ENCODE results near the gene MEX3C.

Gene MEX3C

DNA sequence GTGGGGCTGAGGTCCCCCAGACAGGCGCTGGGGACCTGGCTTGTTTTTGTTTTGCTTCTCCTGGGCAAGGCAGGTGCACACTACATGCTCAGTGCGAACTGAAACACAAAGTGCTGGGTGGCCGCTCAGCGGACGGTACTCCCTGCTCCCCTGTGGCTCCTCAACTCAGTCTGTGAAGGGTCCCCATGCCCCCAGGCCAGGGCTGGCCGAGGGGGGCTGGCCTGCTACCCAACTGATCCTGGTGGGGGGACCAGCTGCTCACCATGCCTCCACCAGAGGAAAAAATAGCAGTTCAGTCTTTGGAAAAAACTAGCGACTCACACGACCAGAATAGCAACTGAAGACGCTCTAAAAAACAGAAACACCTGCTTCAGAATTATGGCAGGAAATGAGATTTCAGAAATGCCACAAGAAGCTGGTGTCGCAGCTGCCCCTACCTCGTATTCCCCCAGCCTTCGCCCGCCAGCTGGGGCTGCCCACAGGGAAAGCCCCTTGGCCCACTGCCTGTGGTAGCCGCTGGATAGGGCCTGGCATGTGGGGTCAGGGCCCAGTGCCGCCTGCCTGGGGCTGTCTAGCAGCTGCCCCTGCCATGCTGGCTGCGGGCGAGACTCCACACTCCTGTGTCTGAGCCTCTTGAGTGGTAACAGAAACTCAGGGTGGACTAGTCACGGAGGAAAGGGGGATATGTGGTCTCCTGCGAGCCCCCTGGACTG lies 43.7 kb downstream of the MEX3C start:
- FAIRE-seq: no peak

DNA sequence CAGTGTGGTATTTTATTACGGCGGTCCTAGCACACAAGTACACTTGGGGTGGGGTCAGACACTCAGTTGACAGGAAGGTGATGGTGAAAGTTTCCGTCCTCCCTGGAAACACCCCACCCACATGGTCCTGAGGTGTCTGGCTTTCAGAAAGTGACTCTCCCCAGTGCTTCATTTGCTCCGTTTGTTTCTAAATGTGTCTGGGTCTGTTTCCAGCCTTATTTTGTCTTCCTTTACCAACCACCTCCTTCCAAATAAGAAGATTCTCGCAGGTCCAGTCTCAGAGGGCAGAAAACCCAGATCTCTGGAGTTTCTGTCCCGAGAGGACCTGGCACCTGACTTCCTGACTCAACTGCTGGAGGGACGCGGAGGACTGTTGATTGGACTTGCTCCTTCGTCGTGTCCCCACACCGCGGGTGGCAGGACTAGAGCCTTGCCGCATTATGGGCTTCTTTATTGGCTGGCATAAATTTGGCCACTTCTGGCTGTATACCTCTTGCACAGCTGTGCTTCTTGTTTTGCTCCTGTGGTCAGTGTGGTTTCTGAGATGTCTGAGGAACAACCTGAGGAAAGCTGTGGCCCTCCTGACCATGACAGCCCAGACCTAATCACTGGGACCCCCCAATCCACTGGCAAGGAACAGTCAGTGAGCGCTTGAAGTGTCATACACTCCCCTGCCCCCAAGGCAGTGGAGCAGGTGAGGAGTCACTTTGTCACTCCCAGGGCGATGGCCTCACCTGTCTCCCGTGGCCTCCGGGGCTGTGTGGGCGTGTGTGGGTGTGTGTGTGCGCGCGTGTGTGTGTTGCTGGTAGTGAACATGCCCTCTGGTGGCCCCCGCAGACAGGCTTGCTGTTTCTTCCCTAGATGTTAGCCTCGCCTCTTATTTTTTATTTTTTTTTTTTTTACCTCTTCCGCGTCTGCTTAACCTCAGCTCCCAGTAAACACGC lies 45.6 kb downstream of the MEX3C start:
- FAIRE-seq: no peak

DNA sequence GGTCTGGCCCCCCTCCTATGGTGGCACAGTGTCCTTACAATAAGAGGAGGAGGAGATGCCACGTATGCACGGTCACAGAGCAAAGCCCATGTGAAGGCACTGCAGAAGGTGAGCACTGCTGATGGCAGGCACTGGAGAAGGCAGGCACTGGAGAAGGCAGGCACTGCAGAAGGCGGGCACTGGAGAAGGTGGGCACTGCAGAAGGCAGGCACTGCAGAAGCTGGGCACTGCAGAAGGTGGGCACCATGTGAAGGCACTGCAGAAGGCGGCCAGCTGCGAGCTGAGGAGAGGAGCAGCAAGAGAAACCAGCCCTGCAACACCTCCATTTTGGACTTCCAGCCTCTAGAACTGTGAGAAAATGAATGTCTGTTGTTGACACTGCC lies 46.3 kb downstream of the MEX3C start:
- no peak for FAIRE-seq

- FAIRE-seq: no peak
These were observed 47.3 kb downstream of the MEX3C start for GRCh38 chr18:51150113-51150700.

DNA sequence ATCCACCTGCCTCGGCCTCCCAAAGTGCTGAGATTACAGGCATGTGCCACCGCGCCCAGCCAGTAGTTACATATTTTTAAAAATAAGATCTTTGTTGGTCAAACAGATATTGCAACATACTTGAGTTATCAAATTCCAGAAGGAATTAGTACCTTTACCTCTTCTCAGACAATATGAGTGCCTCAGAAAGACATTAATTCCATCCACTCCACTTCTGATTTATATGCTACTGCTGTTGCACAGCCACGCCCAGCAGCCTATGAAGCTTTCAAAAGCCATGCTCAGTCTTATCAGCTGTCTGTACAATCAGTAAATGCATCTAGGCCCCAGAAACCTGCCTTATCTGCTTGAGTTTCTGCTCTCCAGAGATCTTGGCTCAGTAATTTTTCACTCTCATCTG lies 47.8 kb downstream of the MEX3C start:
- no peak for FAIRE-seq

DNA sequence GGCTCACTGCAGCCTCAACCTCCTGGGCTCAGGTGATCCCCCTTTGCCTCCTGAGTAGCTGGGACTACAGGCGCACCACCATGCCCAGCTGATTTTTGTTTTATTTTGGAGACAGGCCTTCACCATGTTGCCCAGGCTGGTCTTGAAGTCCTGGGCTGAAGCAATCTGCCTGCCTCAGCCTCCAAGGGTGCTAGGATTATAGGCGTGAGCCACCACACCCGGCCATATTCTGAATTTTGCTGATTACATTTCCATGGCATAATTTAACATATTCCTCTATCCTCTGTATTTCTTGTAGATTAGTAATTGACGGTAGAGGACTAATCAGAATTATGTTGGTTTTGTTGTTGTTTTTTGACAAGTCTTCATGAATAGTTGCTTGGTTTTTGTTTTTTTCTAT lies 50.6 kb downstream of the MEX3C start:
- FAIRE-seq: no peak

GRCh38 chr18:51138936-51139335 lies 58.5 kb downstream of the MEX3C start:
- no peak for FAIRE-seq

GRCh38 chr18:51137891-51138290 lies 59.6 kb downstream of the MEX3C start:
- FAIRE-seq: no peak

DNA sequence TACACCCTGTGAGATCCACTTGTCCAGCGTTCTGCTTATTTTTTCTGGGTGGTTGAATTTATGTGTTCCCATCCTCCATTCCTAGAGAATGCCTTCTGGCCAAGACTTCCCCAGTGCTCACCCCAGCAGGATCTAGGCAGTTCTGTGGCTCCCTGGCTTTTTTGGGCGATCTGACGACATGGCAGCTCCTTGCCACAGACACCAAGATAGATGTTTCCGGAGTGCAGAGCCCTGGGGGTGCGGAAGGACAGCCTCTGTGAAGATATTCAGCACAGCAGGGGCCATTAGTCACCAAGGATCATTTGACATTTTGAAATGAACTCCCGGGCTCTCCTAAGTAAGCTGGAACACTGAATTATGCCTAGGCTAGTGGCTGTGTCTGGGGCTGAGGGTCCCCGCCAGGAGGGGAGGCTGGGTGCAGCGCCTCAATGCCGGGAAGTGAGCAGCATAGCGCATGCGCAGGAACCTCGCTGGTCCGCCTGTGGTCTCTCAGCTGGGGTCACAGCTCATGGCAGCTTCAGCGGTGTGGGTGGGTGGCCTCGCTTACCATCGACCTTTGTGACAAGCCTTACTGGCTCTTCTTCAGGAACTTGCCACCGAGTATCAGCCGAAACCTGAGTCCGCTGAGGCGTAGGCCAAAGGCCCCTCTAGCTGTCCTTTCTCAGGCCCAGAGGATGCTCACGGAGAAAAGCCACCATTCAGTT lies 60.3 kb downstream of the MEX3C start:
- no peak for FAIRE-seq

DNA sequence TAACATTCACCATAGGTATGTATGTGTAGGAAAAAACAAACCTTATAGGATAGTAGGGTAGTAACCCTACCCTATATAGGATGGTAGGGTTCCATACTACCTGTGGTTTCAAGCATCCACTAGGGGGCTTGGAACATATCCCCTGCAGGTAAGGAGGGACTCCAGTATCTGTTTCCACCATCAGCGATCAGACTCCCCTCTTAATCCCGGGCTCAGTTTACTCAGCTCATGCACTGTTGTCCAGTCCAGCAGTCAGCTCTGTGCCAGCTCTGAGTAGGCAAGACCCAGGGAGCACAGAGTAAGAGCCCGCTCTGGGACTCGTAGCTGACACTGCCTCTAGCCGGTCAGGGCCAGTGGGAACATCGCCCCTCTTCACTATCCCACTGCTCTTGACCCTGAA lies 61.7 kb downstream of the MEX3C start:
- FAIRE-seq: no peak

DNA sequence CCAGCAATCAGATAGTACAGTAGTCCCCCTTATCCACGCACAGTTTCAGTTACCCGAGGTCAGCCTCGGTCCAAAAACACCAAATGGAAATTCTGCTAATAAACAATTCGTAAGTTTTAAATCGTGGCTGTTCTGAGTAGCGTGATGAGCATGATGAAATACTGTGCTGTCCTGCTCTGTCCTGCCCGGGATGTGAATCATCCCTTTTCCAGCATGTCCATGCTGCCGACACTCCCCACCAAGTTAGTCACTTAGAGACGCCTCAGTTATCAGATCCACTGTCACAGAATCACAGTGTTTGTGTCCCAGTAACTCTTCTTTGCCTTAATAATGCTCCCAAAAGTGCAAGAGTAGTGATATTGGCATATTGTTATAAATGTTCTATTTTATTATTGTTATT lies 62.1 kb downstream of the MEX3C start:
- FAIRE-seq: no peak

DNA sequence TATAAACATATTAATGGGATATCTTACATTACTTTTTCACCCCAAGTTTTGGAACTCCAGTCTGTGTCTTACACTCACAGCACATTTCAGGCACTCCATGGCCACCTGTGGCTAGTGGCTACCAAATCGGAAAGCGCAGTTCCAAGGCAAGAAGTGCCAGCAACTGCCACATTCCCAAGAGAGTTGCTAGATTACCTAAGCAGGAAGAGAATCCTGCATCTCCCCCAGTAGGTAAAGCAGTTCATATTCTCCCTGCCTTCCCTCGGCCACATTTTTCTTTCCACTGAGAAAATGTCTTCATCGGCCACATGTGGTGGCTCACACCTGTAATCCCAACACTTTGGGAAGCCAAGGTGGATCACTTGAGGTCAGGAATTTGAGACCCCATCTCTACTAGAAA lies 62.8 kb downstream of the MEX3C start:
- no peak for FAIRE-seq

GRCh38 chr18:51133580-51134160 lies 63.8 kb downstream of the MEX3C start:
- FAIRE-seq: no peak

DNA sequence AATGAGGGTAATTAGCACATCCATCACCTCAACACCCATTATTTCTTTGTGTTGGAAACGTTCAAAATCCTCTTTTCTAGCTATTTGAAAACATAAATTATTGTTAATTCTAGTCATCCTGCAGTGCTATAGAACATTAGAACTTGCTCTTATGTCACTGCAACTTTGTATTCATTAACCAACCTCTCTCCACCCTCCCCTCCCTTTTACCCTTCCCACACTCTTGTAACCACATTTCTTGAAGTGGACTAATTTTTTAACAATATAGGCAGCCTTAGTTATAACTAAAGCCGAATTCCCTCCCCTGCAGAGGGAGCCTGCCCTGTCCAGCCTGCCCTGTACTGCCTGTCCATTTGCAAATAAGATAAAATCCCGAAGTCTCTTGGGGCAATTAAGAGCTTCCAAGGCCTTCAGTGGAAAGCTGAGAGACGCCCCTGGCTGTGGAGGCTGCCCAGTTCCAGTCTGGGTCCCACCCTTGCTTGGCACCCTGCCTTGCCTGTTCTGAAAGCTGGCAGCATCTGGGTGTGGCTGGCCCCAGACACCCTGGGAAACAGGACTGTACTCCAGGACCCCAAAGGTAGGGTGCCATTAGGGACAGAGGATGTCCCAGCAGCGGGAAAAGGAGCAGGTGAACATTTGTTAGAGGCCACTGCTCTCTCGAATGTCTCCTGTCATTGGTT lies 65.1 kb downstream of the MEX3C start:
- FAIRE-seq: no peak

GRCh38 chr18:51128533-51128932 lies 68.9 kb downstream of the MEX3C start:
- no peak for FAIRE-seq

- FAIRE-seq: no peak
These were observed 69.8 kb downstream of the MEX3C start for GRCh38 chr18:51127664-51128063.

DNA sequence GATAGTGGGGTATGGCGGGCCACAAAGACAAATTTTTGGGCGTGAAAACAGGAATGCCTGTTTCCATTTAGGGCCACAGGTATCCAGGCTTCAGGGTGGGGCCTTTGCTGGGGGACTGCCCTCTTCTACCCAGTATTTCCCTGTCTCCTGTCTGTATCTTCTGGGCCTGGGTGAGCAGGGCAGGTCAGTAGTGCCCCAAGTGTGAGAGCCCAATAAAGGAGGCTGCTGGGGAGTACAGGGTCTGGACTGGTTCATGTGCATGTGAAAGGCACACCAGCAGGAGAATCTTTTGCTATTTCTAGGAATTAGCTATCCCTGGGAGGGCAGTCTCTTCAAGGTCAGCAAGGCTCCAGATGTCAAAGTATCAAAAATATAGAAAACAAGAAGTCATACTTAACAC lies 71.5 kb downstream of the MEX3C start:
- FAIRE-seq: no peak

Measured in A204.1 (cell line).